ENCODE measurements around the gene DAD1. TPM values are rescaled to one million over a fixed set of nuclear protein-coding genes. Genes with fewer than 3 reads are reported as not detected.
"Not testable (repeated sequence)": the region's sequence is repeated elsewhere in the genome, so short reads cannot be mapped to it uniquely, and the experiment has no call there.

Gene DAD1
- total and polyA plus RNA-seq, 2 experiments from 2014 or later = 327 to 463 TPM

- 98% methylated on average over 2 of the region's 2 CpGs for WGBS (ENCODE audit: low lambda C conversion rate, missing lambda C conversion rate)
- no peaks in the 10 kb centered on the region for H3K36me3 ChIP-seq (replicated peaks; ENCODE audit: insufficient read depth, low read depth)
- no peak overlapping the region for H2AFZ ChIP-seq
- peaks cover 5% of the 10 kb centered on the region for H3K4me1 ChIP-seq (ENCODE audit: insufficient read depth)
- no peaks in the 10 kb centered on the region for H4K20me1 ChIP-seq (ENCODE audit: insufficient read depth, poor library complexity, severe bottlenecking)
- no peaks in the 10 kb centered on the region for H3K9me2 ChIP-seq (replicated peaks; ENCODE audit: insufficient read depth)
- peaks cover 2% of the 10 kb centered on the region for H3K79me2 ChIP-seq
- DNase-seq (ENCODE audit: low spot score) = no peak
- no peaks in the 10 kb centered on the region for H3K9me3 ChIP-seq (ENCODE audit: low read depth)
- H3K27me3 ChIP-seq = no peaks in the 10 kb centered on the region
- no peak overlapping the region for H3K27ac ChIP-seq
- no peak overlapping the region for H3K4me3 ChIP-seq
- TF ChIP-seq EZH2phosphoT487 (IDR thresholded peaks at IDR 0.05; ENCODE audit: low read depth, severe bottlenecking, unreplicated experiment) (no peak), EZH2 (IDR thresholded peaks at IDR 0.05; ENCODE audit: borderline replicate concordance) (no peak), CTCF (IDR thresholded peaks at IDR 0.05; ENCODE audit: poor library complexity) (no peak)
- no peak overlapping the region for H3K4me2 ChIP-seq
Measured at GRCh38 chr14:22593601-22594000, 4.6 kb upstream of the DAD1 start.

- H3K27me3 ChIP-seq = no peaks in the 10 kb centered on the region
- no peaks in the 10 kb centered on the region for H3K9me2 ChIP-seq (replicated peaks; ENCODE audit: insufficient read depth)
- no peak overlapping the region for H3K4me3 ChIP-seq
- DNase-seq (ENCODE audit: low spot score) = no peak
- peaks cover 5% of the 10 kb centered on the region for H3K4me1 ChIP-seq (ENCODE audit: insufficient read depth)
- H4K20me1 ChIP-seq (ENCODE audit: insufficient read depth, poor library complexity, severe bottlenecking) = no peaks in the 10 kb centered on the region
- no peaks in the 10 kb centered on the region for H3K9me3 ChIP-seq (ENCODE audit: low read depth)
- no peak overlapping the region for H3K4me2 ChIP-seq
- WGBS (ENCODE audit: low lambda C conversion rate, missing lambda C conversion rate) = 57% methylated on average over 3 of the region's 3 CpGs
- no peak overlapping the region for H2AFZ ChIP-seq
- no peaks in the 10 kb centered on the region for H3K36me3 ChIP-seq (replicated peaks; ENCODE audit: insufficient read depth, low read depth)
- H3K79me2 ChIP-seq = peaks cover 6% of the 10 kb centered on the region
- H3K27ac ChIP-seq = no peak overlapping the region
- TF ChIP-seq CTCF (IDR thresholded peaks at IDR 0.05; ENCODE audit: poor library complexity) (no peak), EZH2 (IDR thresholded peaks at IDR 0.05; ENCODE audit: borderline replicate concordance) (no peak), EZH2phosphoT487 (IDR thresholded peaks at IDR 0.05; ENCODE audit: low read depth, severe bottlenecking, unreplicated experiment) (no peak)
Measured at GRCh38 chr14:22593189-22593588, 4.2 kb upstream of the DAD1 start.

GRCh38 chr14:22588526-22589095 lies 413 bp downstream of the DAD1 start:
- TF ChIP-seq EZH2phosphoT487 (IDR thresholded peaks at IDR 0.05; ENCODE audit: low read depth, severe bottlenecking, unreplicated experiment) = no peak
- no peak for TF ChIP-seq EZH2 (IDR thresholded peaks at IDR 0.05; ENCODE audit: borderline replicate concordance)
- no peak for TF ChIP-seq CTCF (IDR thresholded peaks at IDR 0.05; ENCODE audit: poor library complexity)
- Histone ChIP-seq H3K9me3 (ENCODE audit: low read depth) (no peaks in the 10 kb centered on the region), H3K27me3 (no peaks in the 10 kb centered on the region), H4K20me1 (ENCODE audit: insufficient read depth, poor library complexity, severe bottlenecking) (no peaks in the 10 kb centered on the region), H3K4me3 (peak overlapping the region; percentile 47), H3K4me1 (ENCODE audit: insufficient read depth) (peaks cover 5% of the 10 kb centered on the region), H3K9me2 (replicated peaks; ENCODE audit: insufficient read depth) (no peaks in the 10 kb centered on the region), H3K4me2 (peak overlapping the region; percentile 83), H3K27ac (peak overlapping the region; percentile 82), H2AFZ (peak overlapping the region; percentile 4), H3K36me3 (replicated peaks; ENCODE audit: insufficient read depth, low read depth) (no peaks in the 10 kb centered on the region), H3K79me2 (peaks cover 51% of the 10 kb centered on the region)
- no peak for DNase-seq (ENCODE audit: low spot score)
- WGBS (ENCODE audit: low lambda C conversion rate, missing lambda C conversion rate) = 5% methylated on average over 17 of the region's 17 CpGs

- H3K9me3 ChIP-seq (ENCODE audit: low read depth); H3K9me2 ChIP-seq (replicated peaks; ENCODE audit: insufficient read depth); H3K27me3 ChIP-seq; H3K4me1 ChIP-seq (ENCODE audit: insufficient read depth); H3K36me3 ChIP-seq (replicated peaks; ENCODE audit: insufficient read depth, low read depth); H4K20me1 ChIP-seq (ENCODE audit: insufficient read depth, poor library complexity, severe bottlenecking); H2AFZ ChIP-seq; DNase-seq (ENCODE audit: low spot score): not testable (repeated sequence)
- H3K4me3 ChIP-seq = peak overlapping the region; percentile 47
- peak overlapping the region; percentile 83 for H3K4me2 ChIP-seq
- WGBS (ENCODE audit: low lambda C conversion rate, missing lambda C conversion rate) = 90% methylated on average over 10 of the region's 10 CpGs
- peak overlapping the region; percentile 82 for H3K27ac ChIP-seq
- peaks cover 59% of the 10 kb centered on the region for H3K79me2 ChIP-seq
Measured at GRCh38 chr14:22587677-22588422, 1.2 kb downstream of the DAD1 start.
